HCT116 (cell line): ENCODE data around the gene DNMT3A. TPM values are rescaled to one million over a fixed set of nuclear protein-coding genes. Genes with fewer than 3 reads are reported as not detected.

Source experiments
- ATAC-seq: fragments of 200-7000 bp; cut with Tn5 transposase; 2 replicates; pipeline ENCODE4 v1.9.1; 2020; ENCODE audit warnings: mild to moderate bottlenecking, moderate library complexity
- BruUV-seq: library from RNA; stranded (reverse); fragments of 400-500 nt; replicated peaks from 2 replicates; lab custom pipeline; 2021; lab: Mats Ljungman, UMichigan
- CTCF ChIA-PET: fragments of 300-600 bp; sonication (Branson Sonifier 250); formaldehyde crosslinking; loops from one replicate; lab custom pipeline; 2021; ENCODE audit warnings: antibody characterized with exemption; lab: Charles Lee
- POLR2A ChIA-PET: fragments of 300-600, 350-600 bp; sonication (Branson Sonifier 250); formaldehyde crosslinking; loops from one replicate; lab custom pipeline; 2021; ENCODE audit warnings: antibody characterized with exemption; lab: Charles Lee
- RAD21 ChIA-PET, 2 experiments: fragments of 300-600 bp; sonication (Branson Sonifier 250); formaldehyde crosslinking; loops; one replicate each; lab custom pipeline; 2023; ENCODE audit warnings: low total read pairs in 2 of 2; ENCODE audit not compliant: uncharacterized antibody in 2 of 2, unreplicated experiment in 2 of 2, low non-redundant PET in 1 of 2; lab: Charles Lee
- DNase-seq: peaks from one replicate; pipeline ENCODE4 v3.0.0-alpha.2; 2010; ENCODE audit warnings: low read depth, low spot score
- H2AFZ ChIP-seq: fragments of 200-600 bp; shearing (Covaris generic), sonication (generic); 2 replicates; pipeline ENCODE4 v1.6.1; 2017; ENCODE audit warnings: low read depth, mixed run types, mixed read lengths, antibody characterized with exemption, low read length; ENCODE audit not compliant: poor library complexity, severe bottlenecking
- H3K27ac ChIP-seq: 2 replicates; pipeline ENCODE4 v1.5.1; 2012; ENCODE audit warnings: low read depth, low read length
- H3K27me3 ChIP-seq: fragments of 200-600 bp; sonication (generic); 2 replicates; pipeline ENCODE4 v1.6.1; 2016; ENCODE audit warnings: mixed run types, low read length, mixed read lengths; ENCODE audit not compliant: insufficient read depth
- H3K36me3 ChIP-seq, 2 experiments: fragments of 200-500 bp in 1 of 2; fragments of 200-600 bp in 1 of 2; sonication (Bioruptor generic) in 1 of 2; sonication (generic) in 1 of 2; 2 replicates each; pipeline versions ENCODE4 v1.5.1 to v1.6.1; 2014 to 2016; ENCODE audit warnings: low read length in 2 of 2, inconsistent platforms in 1 of 2, mixed read lengths in 1 of 2, mixed run types in 1 of 2; ENCODE audit not compliant: insufficient read depth in 2 of 2, control insufficient read depth in 1 of 2
- H3K4me1 ChIP-seq, 2 experiments: fragments of 200-600 bp in 1 of 2; sonication (generic) in 1 of 2; 2 replicates each; pipeline versions ENCODE4 v1.5.1 to v1.6.1; 2012 to 2017; ENCODE audit warnings: low read length in 2 of 2, inconsistent platforms in 1 of 2, mild to moderate bottlenecking in 1 of 2, mixed read lengths in 1 of 2, mixed run types in 1 of 2, moderate library complexity in 1 of 2; ENCODE audit not compliant: insufficient read depth in 2 of 2, control insufficient read depth in 1 of 2
- H3K4me2 ChIP-seq: fragments of 200-600 bp; sonication (generic); 2 replicates; pipeline ENCODE4 v1.6.1; 2017; ENCODE audit warnings: mixed run types, low read length, mixed read lengths
- H3K4me3 ChIP-seq, 2 experiments: fragments of 200-600 bp in 1 of 2; sonication (generic) in 1 of 2; replicated peaks in 1 of 2; 2 replicates each; pipeline ENCODE4 v1.5.1; 2011 to 2016; ENCODE audit warnings: low read length in 2 of 2, control low read depth in 1 of 2, low read depth in 1 of 2, mild to moderate bottlenecking in 1 of 2, mixed read lengths in 1 of 2, mixed run types in 1 of 2
- H3K79me2 ChIP-seq: fragments of 200-600 bp; sonication (generic); 2 replicates; pipeline ENCODE4 v1.6.1; 2017; ENCODE audit warnings: mild to moderate bottlenecking, mixed run types, low read length, moderate library complexity, mixed read lengths; ENCODE audit not compliant: insufficient read depth
- H3K9ac ChIP-seq: fragments of 200-600 bp; sonication (generic); 2 replicates; pipeline ENCODE4 v1.6.1; 2016; ENCODE audit warnings: low read length, mixed read lengths
- H3K9me2 ChIP-seq: fragments of 200-600 bp; sonication (generic), shearing (Covaris generic); 2 replicates; pipeline ENCODE4 v1.6.1; 2017; ENCODE audit warnings: mixed run types, mild to moderate bottlenecking, moderate library complexity; ENCODE audit not compliant: insufficient read depth
- H3K9me3 ChIP-seq, 2 experiments: fragments of 200-500 bp in 1 of 2; fragments of 200-600 bp in 1 of 2; sonication (Bioruptor generic) in 1 of 2; sonication (generic) in 1 of 2; 2 replicates each; pipeline ENCODE4 v1.6.1; 2014 to 2017; ENCODE audit warnings: low read length in 2 of 2, mixed read lengths in 2 of 2, inconsistent platforms in 1 of 2, low read depth in 1 of 2, mild to moderate bottlenecking in 1 of 2, mixed run types in 1 of 2, moderate library complexity in 1 of 2; ENCODE audit not compliant: control insufficient read depth in 1 of 2, insufficient read depth in 1 of 2
- H4K20me1 ChIP-seq: fragments of 200-600 bp; sonication (generic), shearing (Covaris generic); 2 replicates; pipeline ENCODE4 v1.6.1; 2017; ENCODE audit warnings: mixed run types, mild to moderate bottlenecking, moderate library complexity; ENCODE audit not compliant: insufficient read depth
- EZH2 ChIP-seq: fragments of 200-600 bp; sonication (generic); IDR thresholded peaks from 2 replicates; pipeline ENCODE4 v1.6.1; 2017; ENCODE audit warnings: antibody characterized with exemption, mixed run types
- REST ChIP-seq: IDR thresholded peaks from 2 replicates; pipeline ENCODE4 v1.6.1; 2012; ENCODE audit warnings: low read depth
- SRF ChIP-seq: IDR thresholded peaks from 2 replicates; pipeline ENCODE4 v1.6.1; 2012; ENCODE audit warnings: low read depth
- YY1 ChIP-seq: IDR thresholded peaks from 2 replicates; pipeline ENCODE4 v1.6.1; 2011; ENCODE audit warnings: low read length, low read depth, moderate library complexity, mild to moderate bottlenecking; ENCODE audit not compliant: insufficient replicate concordance; ENCODE audit errors: extremely low read depth
- intact Hi-C: fragments of 100-400 bp; cut with micrococcal nuclease; formaldehyde crosslinking; loops from 2 replicates; pipeline ENCODE4 v1.10.0; 2022
- total RNA-seq: library from RNA; stranded (reverse); gene quantifications from one replicate; pipeline ENCODE4 v1.2.1, GENCODE V29; 2021; ENCODE audit not compliant: unreplicated experiment

Gene DNMT3A
- total RNA-seq, 1 experiment from 2014 or later = 14.3 TPM

GRCh38 chr2:25375989-25376545 is 34.3 kb upstream of the DNMT3A start:
- DNase-seq = no peak
- ATAC-seq = no peak
- Histone ChIP-seq H3K79me2 (no peaks in the 10 kb centered on the region), H3K9me2 (no peaks in the 10 kb centered on the region), H2AFZ (no peak overlapping the region), H3K9me3 (no peaks in the 10 kb centered on the region), H3K36me3 (no peaks in the 10 kb centered on the region), H3K27me3 (no peaks in the 10 kb centered on the region), H3K4me3 (no peak overlapping the region), H4K20me1 (no peaks in the 10 kb centered on the region), H3K27ac (no peak overlapping the region), H3K9ac (no peak overlapping the region), H3K4me1 (peaks cover 12 to 19% of the 10 kb centered on the region in 2 experiments), H3K4me2 (peak overlapping the region; percentile 79)
- ChIA-PET POLR2A (no interaction called here), RAD21 (interaction anchor here in 1 of 2 experiments (1.0 kb wide), 1 partner anchor 14 kb away, joined by 3 read pairs; no protein-coding TSS in a partner anchor), CTCF (interaction anchor here (0.7 to 8.0 kb wide), 5 partner anchors 8 to 210 kb away, joined by 3 to 54 read pairs (median 4); no protein-coding TSS in a partner anchor)
- TF ChIP-seq YY1 (no peak), REST (no peak), EZH2 (no peak), SRF (no peak)
- BruUV-seq = no TSS peak
- intact Hi-C loops = no loop called here
